H9 (cell line): Measurements from ENCODE around the gene DUS1L. TPM values are rescaled to one million over a fixed set of nuclear protein-coding genes. Genes with fewer than 3 reads are reported as not detected.

ENCODE experiments used
- DNase-seq: peaks from one replicate; pipeline ENCODE4 v3.0.0-alpha.2; 2017
- H2AFZ ChIP-seq: one replicate; pipeline ENCODE4 v1.6.1; 2013; ENCODE audit warnings: mild to moderate bottlenecking, low read length, control low read depth, moderate library complexity
- H2AK5ac ChIP-seq: 2 replicates; pipeline ENCODE4 v1.6.1; 2013; ENCODE audit warnings: low read length, control low read depth, mixed read lengths; ENCODE audit not compliant: insufficient read length
- H2BK120ac ChIP-seq: one replicate; pipeline ENCODE4 v1.6.1; 2013; ENCODE audit warnings: low read depth, mild to moderate bottlenecking, low read length, control low read depth, inconsistent platforms; ENCODE audit not compliant: poor library complexity, severe bottlenecking
- H2BK12ac ChIP-seq: 2 replicates; pipeline ENCODE4 v1.6.1; 2013; ENCODE audit warnings: low read length, control low read depth, mixed read lengths, low read depth; ENCODE audit not compliant: insufficient read length
- H2BK15ac ChIP-seq: 2 replicates; pipeline ENCODE4 v1.6.1; 2013; ENCODE audit warnings: low read depth, low read length, control low read depth
- H2BK20ac ChIP-seq: one replicate; pipeline ENCODE4 v1.6.1; 2013; ENCODE audit warnings: low read depth, mild to moderate bottlenecking, low read length, control low read depth, inconsistent platforms; ENCODE audit not compliant: poor library complexity, severe bottlenecking
- H2BK5ac ChIP-seq: 2 replicates; pipeline ENCODE4 v1.6.1; 2013; ENCODE audit warnings: low read length, control low read depth, mixed read lengths; ENCODE audit not compliant: insufficient read length
- H3K14ac ChIP-seq: 2 replicates; pipeline ENCODE4 v1.6.1; 2013; ENCODE audit warnings: low read length, control low read depth; ENCODE audit not compliant: insufficient read depth
- H3K18ac ChIP-seq: 2 replicates; pipeline ENCODE4 v1.6.1; 2013; ENCODE audit warnings: low read depth, mild to moderate bottlenecking, mixed read lengths, low read length, control low read depth; ENCODE audit not compliant: insufficient read length
- H3K23ac ChIP-seq: 2 replicates; pipeline ENCODE4 v1.6.1; 2013; ENCODE audit warnings: low read length, control low read depth, mixed read lengths, low read depth; ENCODE audit not compliant: insufficient read length
- H3K23me2 ChIP-seq: 2 replicates; pipeline ENCODE4 v1.6.1; 2013; ENCODE audit warnings: low read depth, mild to moderate bottlenecking, mixed read lengths, low read length, control low read depth; ENCODE audit not compliant: insufficient read length, poor library complexity, severe bottlenecking
- H3K27ac ChIP-seq: 2 replicates; pipeline ENCODE4 v1.5.1; 2013; ENCODE audit warnings: low read length, control low read depth, mixed read lengths, low read depth; ENCODE audit not compliant: insufficient read length
- H3K27me3 ChIP-seq: 2 replicates; pipeline ENCODE4 v1.6.1; 2013; ENCODE audit warnings: low read length, control low read depth, inconsistent platforms; ENCODE audit not compliant: insufficient read depth
- H3K4ac ChIP-seq: 2 replicates; pipeline ENCODE4 v1.6.1; 2013; ENCODE audit warnings: low read depth, mild to moderate bottlenecking, control low read depth, inconsistent platforms, low read length, moderate library complexity
- H3K4me1 ChIP-seq: 2 replicates; pipeline ENCODE4 v1.6.1; 2013; ENCODE audit warnings: low read length, control low read depth, inconsistent platforms; ENCODE audit not compliant: insufficient read depth
- H3K4me2 ChIP-seq: 2 replicates; pipeline ENCODE4 v1.6.1; 2013; ENCODE audit warnings: low read length, control low read depth, mixed read lengths; ENCODE audit not compliant: insufficient read length, insufficient read depth
- H3K56ac ChIP-seq: 2 replicates; pipeline ENCODE4 v1.6.1; 2013; ENCODE audit warnings: low read depth, mild to moderate bottlenecking, mixed read lengths, low read length, control low read depth; ENCODE audit not compliant: insufficient read length
- H3K79me1 ChIP-seq: 2 replicates; pipeline ENCODE4 v1.6.1; 2013; ENCODE audit warnings: low read depth, mild to moderate bottlenecking, moderate library complexity, low read length, control low read depth, inconsistent platforms; ENCODE audit not compliant: insufficient read depth, poor library complexity, severe bottlenecking
- H3K79me2 ChIP-seq: 2 replicates; pipeline ENCODE4 v1.6.1; 2013; ENCODE audit warnings: low read length, control low read depth, inconsistent platforms; ENCODE audit not compliant: insufficient read depth
- H3K9ac ChIP-seq: 2 replicates; pipeline ENCODE4 v1.6.1; 2013; ENCODE audit warnings: low read length, control low read depth, mixed read lengths; ENCODE audit not compliant: insufficient read length; ENCODE audit errors: extremely low read depth
- H3K9me3 ChIP-seq: one replicate; pipeline ENCODE4 v1.6.1; 2013; ENCODE audit warnings: low read depth, low read length, inconsistent platforms; ENCODE audit not compliant: control insufficient read depth
- H3T11ph ChIP-seq: one replicate; pipeline ENCODE4 v1.6.1; 2013; ENCODE audit warnings: mild to moderate bottlenecking, low read length, control low read depth, inconsistent platforms
- H4K20me1 ChIP-seq: one replicate; pipeline ENCODE4 v1.6.1; 2013; ENCODE audit not compliant: control insufficient read depth, insufficient read length, insufficient read depth
- H4K5ac ChIP-seq: 2 replicates; pipeline ENCODE4 v1.6.1; 2013; ENCODE audit warnings: low read depth, mild to moderate bottlenecking, mixed read lengths, low read length, control low read depth; ENCODE audit not compliant: insufficient read length
- H4K8ac ChIP-seq: replicated peaks from 2 replicates; pipeline ENCODE4 v1.6.1; 2013; ENCODE audit warnings: low read length, control low read depth, mixed read lengths, low read depth; ENCODE audit not compliant: insufficient read length
- H4K91ac ChIP-seq: 2 replicates; pipeline ENCODE4 v1.6.1; 2013; ENCODE audit warnings: low read depth, mild to moderate bottlenecking, moderate library complexity, mixed read lengths, low read length, control low read depth; ENCODE audit not compliant: insufficient read length
- H3K27ac Mint-ChIP-seq, 3 experiments: 2 replicates in 2 of 3; 3 replicates in 1 of 3; pipeline ENCODE4 v1.8.0; 2020 to 2021; ENCODE audit warnings: mixed read lengths in 3 of 3, mild to moderate bottlenecking in 1 of 3, moderate library complexity in 1 of 3
- H3K27me3 Mint-ChIP-seq: 2 replicates; pipeline ENCODE4 v1.8.0; 2021; ENCODE audit warnings: low read depth, mild to moderate bottlenecking, moderate library complexity, mixed read lengths
- H3K36me3 Mint-ChIP-seq, 3 experiments: 2 replicates in 2 of 3; 3 replicates in 1 of 3; pipeline ENCODE4 v1.8.0; 2020 to 2021; ENCODE audit warnings: low read depth in 3 of 3, mixed read lengths in 3 of 3; ENCODE audit not compliant: insufficient read depth in 1 of 3
- H3K4me1 Mint-ChIP-seq, 2 experiments: 2 replicates each; pipeline ENCODE4 v1.8.0; 2020; ENCODE audit warnings: mixed read lengths in 2 of 2
- H3K4me3 Mint-ChIP-seq, 2 experiments: 2 replicates in 1 of 2; 3 replicates in 1 of 2; pipeline ENCODE4 v1.8.0; 2020 to 2021; ENCODE audit warnings: mild to moderate bottlenecking in 2 of 2, mixed read lengths in 2 of 2, moderate library complexity in 1 of 2
- H3K9me3 Mint-ChIP-seq, 2 experiments: 2 replicates in 1 of 2; 3 replicates in 1 of 2; pipeline ENCODE4 v1.8.0; 2020; ENCODE audit warnings: mild to moderate bottlenecking in 2 of 2, mixed read lengths in 2 of 2, moderate library complexity in 1 of 2
- CTCF ChIP-seq: fragments of 200-600 bp; sonication (generic); conservative IDR thresholded peaks from 3 replicates; pipeline ENCODE4 v1.8.0; 2021; ENCODE audit warnings: antibody characterized with exemption, mild to moderate bottlenecking
- WGBS: extraction: QIAGEN DNeasy Blood & Tissue Kit; methylation state at CpG from one replicate; pipeline ENCODE4 v1.1.7; 2013; ENCODE audit warnings: missing lambda C conversion rate, low lambda C conversion rate, mixed read lengths; ENCODE audit not compliant: insufficient read length; ENCODE audit errors: extremely low coverage; 5-methylcytosine and 5-hydroxymethylcytosine counted together
- total RNA-seq: library from RNA; stranded (reverse); gene quantifications from 2 replicates; pipeline ENCODE4 v1.2.1, GENCODE V29; 2021

The DUS1L gene
- total RNA-seq, 1 experiment from 2014 or later = 103 TPM

- Histone ChIP-seq H2BK12ac (no peak overlapping the region), H2BK120ac (no peak overlapping the region), H2BK15ac (no peak overlapping the region), H4K20me1 (no peaks in the 10 kb centered on the region), H3K9me3 (no peaks in the 10 kb centered on the region), H3K4me1 (no peaks in the 10 kb centered on the region), H2BK20ac (no peak overlapping the region), H4K91ac (no peak overlapping the region), H2AK5ac (no peak overlapping the region), H4K5ac (no peak overlapping the region), H3K27me3 (no peaks in the 10 kb centered on the region), H2BK5ac (no peak overlapping the region), H3K4me2 (no peak overlapping the region), H3K23me2 (no peaks in the 10 kb centered on the region), H3K79me1 (no peaks in the 10 kb centered on the region), H3K18ac (no peak overlapping the region), H3K79me2 (no peaks in the 10 kb centered on the region), H3K14ac (no peak overlapping the region), H3K27ac (no peak overlapping the region), H2AFZ (no peak overlapping the region), H3K9ac (no peak overlapping the region), H3T11ph (no peak overlapping the region), H3K56ac (no peak overlapping the region), H3K4ac (no peak overlapping the region), H4K8ac (no peak overlapping the region), H3K23ac (no peak overlapping the region)
- no CpG with 5 or more reads among the region's 18 CpGs for WGBS
- DNase-seq = no peak
- peaks cover 19% of the 10 kb centered on the region for H3K27me3 Mint-ChIP-seq
- no peak for TF ChIP-seq CTCF
- no peaks in the 10 kb centered on the region; a peak in 2 of 4 replicates for H3K4me1 Mint-ChIP-seq
- no peak overlapping the region for H3K4me3 Mint-ChIP-seq
- H3K36me3 Mint-ChIP-seq = peaks cover 18 to 42% (median 40%) of the 10 kb centered on the region in 3 experiments; a peak in 6 of 7 replicates
- no peaks in the 10 kb centered on the region for H3K9me3 Mint-ChIP-seq
- peak overlapping the region in 2 of 3 experiments; percentile 44 to 83; a peak in 2 of 7 replicates for H3K27ac Mint-ChIP-seq
These were observed 12.8 kb upstream of the DUS1L start for GRCh38 chr17:82078433-82078832.
